Fibroblast of lung (primary cell): ENCODE data around the gene PCDHA12.

Experiments used
- CTCF ChIP-seq, 2 donors: IDR thresholded peaks in 1 of 2; conservative IDR thresholded peaks in 1 of 2; 1 replicate in 1 of 2; 2 replicates in 1 of 2; pipeline ENCODE4 v1.5.1; 2011 to 2012; ENCODE audit warnings: low read length in 2 of 2, control low read depth in 1 of 2, inconsistent platforms in 1 of 2, low read depth in 1 of 2, mild to moderate bottlenecking in 1 of 2
- EZH2 ChIP-seq: IDR thresholded peaks from 2 replicates; pipeline ENCODE4 v1.5.1; 2012; ENCODE audit warnings: low read length, control low read depth, mild to moderate bottlenecking; ENCODE audit errors: missing control alignments

- TF ChIP-seq CTCF (conservative IDR thresholded peaks at IDR 0.05 in 1 of 2, IDR thresholded peaks at IDR 0.05 in 1 of 2; ENCODE audit: low read depth in 1 of 2, low read length in 2 of 2) (no peak), EZH2 (no peak)
Observed at GRCh38 chr5:140855772-140856674, 19.1 kb upstream of the PCDHA12 start, which contains the start of gene PCDHA10.
